Inflammatory macrophage treated with lipopolysaccharide for 1 hour (primary cell): Measurements from ENCODE around the gene YY1.
A peak's percentile ranks its signal among the peaks of the same experiment; 100 is the strongest.
"Not testable (repeated sequence)": the region's sequence is repeated elsewhere in the genome, so short reads cannot be mapped to it uniquely, and the experiment has no call there.

Experiments used
- DNase-seq, 2 donors: peaks; one replicate each; pipeline ENCODE4 v3.0.0-alpha.2; 2020 to 2022

YY1 gene

GRCh38 chr14:100213956-100214769 lies 24.8 kb upstream of the YY1 start:
- DNase-seq = peak; percentile 78

- DNase-seq = no peak
These were observed 24.2 kb upstream of the YY1 start for GRCh38 chr14:100214770-100215083.

GRCh38 chr14:100215330-100215885 lies 23.5 kb upstream of the YY1 start:
- no peak for DNase-seq

GRCh38 chr14:100219126-100219785 lies 19.7 kb upstream of the YY1 start:
- DNase-seq = no peak

GRCh38 chr14:100221533-100222223 lies 17.3 kb upstream of the YY1 start:
- DNase-seq = peak; percentile 56 to 70

GRCh38 chr14:100222224-100223093 lies 16.5 kb upstream of the YY1 start:
- DNase-seq = no peak

- no peak for DNase-seq
These were observed 15.4 kb upstream of the YY1 start for GRCh38 chr14:100223332-100224201.

- no peak for DNase-seq
These were observed 14.6 kb upstream of the YY1 start for GRCh38 chr14:100224229-100224866.

GRCh38 chr14:100225169-100225568 lies 13.8 kb upstream of the YY1 start:
- no peak for DNase-seq

GRCh38 chr14:100230361-100230760 lies 8.6 kb upstream of the YY1 start:
- DNase-seq = no peak

GRCh38 chr14:100234511-100234910 lies 4.4 kb upstream of the YY1 start:
- DNase-seq = no peak

- DNase-seq = not testable (repeated sequence)
These were observed 2.6 kb upstream of the YY1 start for GRCh38 chr14:100236271-100236818.

GRCh38 chr14:100236881-100237280 lies 2.1 kb upstream of the YY1 start:
- peak; percentile 82 to 85 for DNase-seq

GRCh38 chr14:100237735-100238418 lies 1.1 kb upstream of the YY1 start:
- peak in 1 of 2 donors; percentile 64 for DNase-seq

GRCh38 chr14:100239211-100239839 lies 381 bp downstream of the YY1 start:
- no peak for DNase-seq

- DNase-seq = peak; percentile 78 to 86
These were observed 1.1 kb downstream of the YY1 start for GRCh38 chr14:100239840-100240667.

GRCh38 chr14:100240668-100241032 lies 1.7 kb downstream of the YY1 start:
- DNase-seq = no peak

- no peak for DNase-seq
These were observed 2.3 kb downstream of the YY1 start for GRCh38 chr14:100241279-100241678.

GRCh38 chr14:100243020-100243419 lies 4.1 kb downstream of the YY1 start:
- DNase-seq = no peak
